NCI-H524 (cell line): Measurements from ENCODE around the gene SLC12A7.
"Not testable (repeated sequence)": the region's sequence is repeated elsewhere in the genome, so short reads cannot be mapped to it uniquely, and the experiment has no call there.

ENCODE experiments used
- DNase-seq, 2 experiments: peaks; one replicate each; lab custom pipeline; 2025; lab: John Stamatoyannopoulos, UW

Gene SLC12A7

DNA sequence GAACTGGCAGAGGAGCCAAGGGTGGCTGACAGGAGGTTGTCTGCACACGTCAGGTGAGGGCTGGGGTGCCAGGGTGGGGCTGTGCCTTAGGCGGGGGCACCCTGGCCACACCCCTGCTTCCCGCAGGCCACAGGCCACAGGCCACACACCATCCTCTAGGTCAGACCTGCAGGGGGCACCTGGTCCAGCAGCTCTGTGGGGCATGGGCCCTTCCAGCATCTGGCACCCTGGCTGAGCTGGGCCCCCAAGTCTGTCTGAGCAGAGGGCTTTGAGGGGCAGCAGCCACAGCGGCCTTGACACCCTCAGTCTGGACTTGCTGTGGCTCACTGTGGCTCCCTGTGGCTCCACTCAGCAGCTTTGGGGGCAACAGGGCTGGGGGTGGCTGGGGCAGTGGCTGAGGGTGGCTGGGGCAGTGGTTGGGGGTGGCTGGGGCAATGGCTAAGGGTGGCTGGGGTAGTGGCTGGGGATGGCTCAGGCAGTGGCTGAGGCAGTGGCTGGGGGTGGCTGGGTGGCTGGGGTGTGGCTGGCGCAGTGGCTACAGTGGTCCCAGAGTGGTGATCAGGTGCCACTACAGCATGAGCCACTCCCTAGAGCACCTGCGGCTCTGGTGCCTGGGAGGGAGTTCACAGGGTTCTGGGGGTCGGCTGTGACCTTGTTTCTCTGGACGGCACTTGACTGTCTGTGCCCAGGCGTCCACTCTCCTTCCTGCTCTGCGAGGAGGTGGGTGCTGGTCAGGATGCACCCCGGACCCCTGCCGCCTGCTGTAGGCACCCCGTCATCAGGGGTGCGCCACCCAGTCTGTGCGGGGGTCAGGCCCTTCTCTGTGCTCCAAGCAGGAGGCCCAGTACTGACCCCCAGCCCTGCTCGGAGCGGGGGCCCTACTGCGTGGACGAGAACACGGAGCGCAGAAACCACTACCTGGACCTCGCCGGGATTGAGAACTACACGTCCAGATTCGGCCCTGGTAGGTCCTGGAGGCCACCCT is 76.2 kb downstream of the SLC12A7 start:
- DNase-seq, result no peak

DNA sequence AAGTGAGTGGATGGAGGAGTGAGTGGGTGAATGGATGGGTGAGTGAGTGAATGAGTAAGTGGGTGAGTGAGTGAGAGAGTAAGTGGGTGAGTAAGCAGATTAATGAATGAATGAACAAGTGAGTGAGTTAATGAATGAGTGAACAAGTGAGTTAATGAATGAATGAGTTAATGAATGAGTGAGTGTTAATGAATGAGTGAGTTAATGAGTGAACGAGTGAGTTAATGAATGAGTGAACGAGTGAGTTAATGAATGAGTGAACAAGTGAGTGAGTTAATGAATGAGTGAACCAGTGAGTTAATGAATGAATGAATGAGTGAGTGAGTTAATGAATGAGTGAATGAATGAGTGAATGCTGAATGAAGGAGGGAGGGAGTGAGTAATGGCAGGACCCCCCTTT is 76.9 kb downstream of the SLC12A7 start:
- no peak for DNase-seq

DNA sequence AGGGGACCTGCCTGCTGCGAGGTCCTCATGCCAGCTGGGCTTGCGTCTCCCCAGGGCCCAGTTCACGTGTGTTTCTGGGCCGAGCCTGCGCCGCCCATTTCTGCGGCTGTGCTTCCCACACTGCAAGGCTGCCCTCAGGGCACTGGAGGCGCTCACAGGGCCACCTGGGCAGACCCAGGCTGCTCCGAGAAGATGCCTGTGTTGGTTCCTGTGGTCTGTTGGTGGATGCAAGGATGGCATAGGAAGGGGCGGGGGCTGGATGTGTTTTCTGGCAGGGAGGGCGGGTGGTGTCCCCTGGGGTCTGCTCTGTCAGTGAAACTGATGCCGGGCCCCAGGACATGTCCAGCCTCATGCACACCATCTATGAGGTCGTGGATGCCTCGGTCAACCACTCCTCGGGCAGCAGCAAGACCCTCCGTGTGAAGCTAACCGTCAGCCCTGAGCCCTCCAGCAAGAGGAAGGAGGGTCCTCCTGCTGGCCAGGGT is 77.4 kb downstream of the SLC12A7 start:
- DNase-seq, result no peak

DNA sequence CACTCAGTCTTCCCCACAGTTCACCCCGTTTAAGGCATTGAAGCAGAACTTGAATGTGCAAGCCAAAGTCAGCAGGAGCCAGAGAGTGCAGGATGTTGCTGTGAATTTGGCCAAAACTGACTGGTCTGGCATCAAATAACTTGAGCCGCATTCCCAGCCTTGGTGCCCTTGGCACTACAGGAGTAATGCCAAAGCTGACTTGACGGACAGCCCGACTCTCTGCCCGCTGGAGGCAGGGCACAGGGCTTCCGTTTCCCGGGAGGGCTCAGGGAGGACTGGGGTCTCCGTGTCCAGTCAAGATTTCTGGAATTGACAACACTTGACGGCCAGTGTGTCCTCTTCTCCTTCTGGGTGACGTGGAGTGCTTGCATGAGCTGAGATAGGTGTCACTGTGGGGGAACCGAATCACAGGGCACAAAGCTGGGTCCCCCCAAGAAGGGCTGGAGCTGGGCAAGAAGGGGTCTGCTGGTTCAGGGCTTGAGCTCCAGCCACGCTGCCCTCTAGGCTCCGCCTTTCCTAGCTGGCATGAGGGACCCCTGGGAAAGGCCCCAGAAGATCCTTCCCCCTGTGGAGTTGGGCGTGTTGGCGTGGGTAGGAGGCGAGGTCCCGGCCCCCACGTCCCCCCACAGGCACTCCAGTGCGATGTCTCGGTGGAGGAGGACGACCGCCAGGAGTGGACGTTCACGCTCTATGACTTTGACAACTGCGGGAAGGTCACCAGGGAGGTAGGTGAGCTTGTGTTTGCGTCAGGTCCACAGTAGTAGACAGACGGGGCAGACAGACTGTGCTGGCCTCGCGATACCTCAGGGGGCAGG is 78.0 kb downstream of the SLC12A7 start:
- no peak for DNase-seq

DNA sequence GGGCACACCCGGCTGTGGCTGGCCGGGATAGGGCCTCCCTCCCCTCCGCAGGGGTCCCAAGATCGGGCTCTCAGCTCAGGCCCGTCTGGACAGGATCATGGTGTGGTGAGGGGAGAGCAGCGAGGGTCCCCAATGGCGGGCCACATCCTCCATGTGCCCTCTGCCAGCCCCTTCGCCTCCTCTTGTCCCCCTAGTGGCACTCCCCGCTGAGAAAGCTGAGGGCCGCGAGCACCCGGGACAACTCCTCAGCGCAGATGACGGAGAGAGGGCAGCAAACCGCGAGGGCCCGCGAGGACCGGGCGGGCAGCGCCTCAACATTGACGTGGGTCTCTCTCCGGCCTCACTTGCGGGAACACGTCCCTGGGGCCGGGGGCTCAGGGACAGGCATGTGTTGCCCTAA is 78.7 kb downstream of the SLC12A7 start:
- DNase-seq, result no peak

DNA sequence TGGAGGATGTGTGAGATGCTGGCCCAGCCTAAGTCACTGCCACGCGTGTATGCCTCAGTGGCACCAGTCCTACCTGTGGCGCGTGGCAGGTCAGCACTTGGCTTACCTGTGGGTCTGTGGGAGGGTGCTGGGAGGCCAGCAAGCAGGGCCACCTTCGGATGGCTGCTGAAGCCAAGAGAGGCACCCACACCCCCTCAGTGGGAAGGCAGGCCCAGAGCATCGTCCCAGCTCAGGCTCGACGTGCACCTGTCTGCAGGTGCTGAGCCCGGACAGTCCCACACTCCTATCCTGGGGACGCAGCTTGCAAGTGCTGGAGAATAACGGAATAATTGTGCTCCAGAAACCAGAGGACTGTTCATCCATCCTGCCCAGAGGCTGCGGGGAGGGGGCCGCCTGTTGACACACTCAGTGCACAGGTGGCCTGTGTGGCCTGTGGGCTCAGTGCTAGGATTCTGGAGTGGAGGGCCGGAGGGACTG is 79.3 kb downstream of the SLC12A7 start:
- no peak for DNase-seq

DNA sequence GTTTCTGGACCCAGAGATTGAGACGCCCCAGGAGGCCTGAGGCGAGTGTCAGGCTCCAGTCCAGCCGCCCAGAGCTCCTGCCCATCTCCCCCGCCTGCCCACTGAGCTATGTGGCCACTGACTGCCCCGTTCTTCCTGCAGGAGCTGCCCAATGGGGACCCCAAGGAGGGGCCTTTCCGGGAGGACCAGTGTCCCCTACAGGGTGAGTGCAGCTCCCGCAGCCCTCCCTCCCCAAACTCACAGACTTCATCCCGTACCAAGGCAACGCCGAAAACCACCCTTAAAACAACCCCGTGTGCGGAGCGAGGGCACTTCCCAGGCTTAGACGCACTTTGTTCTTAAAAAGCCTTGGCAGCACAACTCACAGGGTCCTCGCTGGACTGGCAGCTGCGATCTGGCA is 79.9 kb downstream of the SLC12A7 start:
- no peak for DNase-seq

DNA sequence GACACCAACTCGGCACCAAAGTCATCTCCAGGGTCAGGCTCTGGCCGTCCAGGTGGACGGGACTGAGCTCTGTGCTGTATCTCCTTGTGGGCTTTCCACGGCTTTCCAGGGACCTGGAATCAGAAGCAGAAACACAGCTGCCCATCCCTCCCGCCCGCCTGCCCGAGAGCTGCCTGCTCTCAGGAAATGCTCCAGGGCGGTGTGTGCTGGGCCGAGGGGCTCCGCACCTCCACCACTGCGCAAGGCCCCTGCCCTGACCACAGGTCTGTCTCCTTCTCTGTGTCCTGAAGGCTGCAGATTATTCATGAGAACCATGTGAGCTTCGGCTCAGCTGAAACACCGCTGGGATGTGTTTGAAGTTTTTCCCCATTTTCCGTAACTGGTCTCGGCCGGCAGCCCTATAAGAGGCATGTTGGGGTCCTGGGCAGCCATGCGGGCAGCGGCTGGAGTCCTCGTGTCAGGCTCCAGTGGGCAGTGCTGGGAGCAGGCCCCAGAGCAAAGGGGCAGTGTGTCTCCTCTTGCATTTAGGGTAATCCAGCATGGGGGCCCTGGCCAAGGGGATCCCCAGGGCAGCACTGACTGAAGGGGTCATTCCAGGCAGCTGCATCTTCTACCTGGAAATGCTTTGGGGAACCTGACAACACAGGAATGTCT is 80.4 kb downstream of the SLC12A7 start:
- no peak for DNase-seq

DNA sequence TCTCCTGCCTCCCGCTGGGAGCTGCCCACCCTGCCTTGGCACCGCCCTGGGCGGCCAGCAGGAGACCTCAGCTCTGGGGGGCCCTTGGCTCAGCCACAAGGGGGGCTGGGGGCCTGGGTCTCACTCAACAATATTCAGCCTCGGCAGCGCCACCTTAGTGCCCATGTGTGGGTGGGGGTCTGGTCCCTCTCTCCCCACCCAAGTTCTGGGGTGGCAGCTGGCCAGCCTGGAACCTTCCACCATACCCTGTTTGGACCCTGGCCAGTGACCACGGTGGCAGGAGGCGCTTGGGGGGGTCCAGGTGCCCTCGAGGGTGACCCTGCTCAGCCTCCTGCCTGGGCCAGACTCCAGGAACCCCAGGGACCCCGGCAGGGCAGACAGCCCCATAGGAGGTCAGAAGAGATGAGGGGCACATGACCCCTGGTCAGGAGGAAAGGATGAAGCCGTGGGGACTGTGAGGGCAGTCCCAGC is 81.0 kb downstream of the SLC12A7 start:
- no peak for DNase-seq

DNA sequence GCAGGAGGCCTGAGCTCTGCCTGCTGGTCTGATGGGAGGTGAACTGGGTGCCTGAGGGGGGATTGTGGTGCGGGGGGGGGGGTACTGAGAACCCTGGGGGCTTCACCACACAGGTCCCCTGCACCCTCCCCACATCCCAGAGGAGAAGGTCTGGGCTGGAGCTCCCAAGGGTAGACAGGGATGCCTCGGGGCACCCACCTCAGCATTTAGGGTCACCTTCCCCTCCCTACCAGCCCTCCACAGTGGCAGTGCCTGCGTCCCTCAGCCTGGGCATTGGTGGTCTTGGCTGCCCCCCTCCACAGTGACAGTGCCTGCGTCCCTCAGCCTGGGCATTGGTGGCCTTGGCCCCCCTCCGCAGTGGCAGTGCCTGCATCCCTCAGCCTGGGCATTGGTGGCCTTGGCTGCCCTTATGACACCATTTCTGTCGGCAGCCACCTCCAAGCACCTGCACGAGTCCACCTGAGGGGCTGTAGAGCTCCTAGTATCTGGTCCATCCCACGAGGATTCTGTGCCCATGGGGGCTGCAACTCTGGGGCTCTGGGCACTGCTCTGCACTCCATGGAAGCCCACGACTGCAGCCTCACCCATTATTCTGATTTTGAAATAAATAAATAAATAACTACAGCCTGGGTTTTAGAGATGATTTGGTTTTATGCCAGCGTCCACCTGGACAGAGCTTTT is 81.8 kb downstream of the SLC12A7 start:
- DNase-seq, result no peak

DNA sequence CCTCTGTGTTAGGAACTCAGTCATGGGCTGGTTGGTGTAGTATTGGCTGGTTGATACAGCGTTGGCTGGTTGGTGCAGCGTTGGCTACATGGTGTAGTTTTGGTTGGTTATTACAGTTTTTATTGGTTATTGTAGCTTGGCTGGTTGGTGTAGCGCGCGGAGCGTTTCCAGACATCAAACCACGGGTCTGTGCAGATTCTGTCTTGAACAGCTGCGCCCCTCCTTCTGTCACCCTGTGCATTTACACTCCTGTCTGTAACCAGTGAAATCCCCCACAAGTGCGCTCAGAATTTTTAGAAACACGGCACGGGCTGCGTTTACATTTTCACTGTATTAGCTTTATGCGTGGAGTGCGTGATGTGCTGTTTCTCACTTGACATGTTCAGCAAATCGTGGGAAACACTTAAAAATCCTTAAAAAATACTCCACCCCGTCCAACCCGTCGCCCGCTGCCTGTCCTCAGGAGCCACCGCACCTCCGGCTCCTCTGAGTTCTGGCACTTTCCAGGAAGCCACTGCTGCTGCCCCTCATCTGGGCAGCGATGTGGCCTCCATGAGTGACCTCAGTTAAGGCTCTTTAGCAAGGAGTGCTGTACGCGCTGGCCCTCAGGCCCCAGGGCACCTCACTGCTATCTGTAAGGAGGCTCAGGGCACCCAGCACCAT is 82.5 kb downstream of the SLC12A7 start:
- peak in 1 of 2 experiments; percentile 42 for DNase-seq

DNA sequence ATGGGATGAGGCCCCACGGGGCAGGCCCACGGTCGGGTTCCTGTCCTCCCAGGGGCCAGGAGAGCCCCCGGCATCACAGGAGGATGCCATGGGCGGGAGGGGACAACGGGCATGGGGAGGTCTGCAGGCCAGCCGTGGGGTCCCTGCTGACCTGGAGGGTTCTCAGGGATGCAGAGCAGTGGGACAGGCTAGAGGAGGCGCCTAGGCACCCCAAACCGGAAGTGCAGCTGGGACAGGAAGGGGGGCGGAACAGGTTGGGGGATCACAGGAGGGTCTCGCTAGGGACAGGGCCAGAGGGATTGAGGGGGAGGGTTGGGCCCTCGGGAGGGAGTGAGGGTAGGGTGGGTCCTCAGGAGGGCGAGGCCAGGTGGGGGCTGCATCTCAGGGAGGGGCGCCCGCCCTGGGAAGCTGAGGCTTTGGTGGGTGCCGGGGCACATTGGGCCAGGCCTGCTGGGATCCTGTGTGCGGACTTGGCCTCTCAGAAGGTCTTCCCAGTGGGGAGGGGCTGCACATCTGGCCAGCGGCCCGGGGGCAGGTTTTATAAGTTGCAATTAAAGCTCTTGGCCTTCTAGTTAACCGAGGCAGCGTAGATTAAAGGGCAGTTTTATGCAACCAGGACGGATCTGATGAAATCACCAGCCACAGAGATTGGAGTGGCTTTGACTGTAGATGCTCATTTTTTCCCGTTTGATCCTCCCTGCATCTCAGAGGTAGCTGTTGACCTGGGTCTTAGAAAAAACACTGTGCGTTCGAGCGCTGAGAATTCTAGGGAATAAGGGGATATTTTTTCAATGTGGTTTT is 83.2 kb downstream of the SLC12A7 start:
- DNase-seq, result no peak

DNA sequence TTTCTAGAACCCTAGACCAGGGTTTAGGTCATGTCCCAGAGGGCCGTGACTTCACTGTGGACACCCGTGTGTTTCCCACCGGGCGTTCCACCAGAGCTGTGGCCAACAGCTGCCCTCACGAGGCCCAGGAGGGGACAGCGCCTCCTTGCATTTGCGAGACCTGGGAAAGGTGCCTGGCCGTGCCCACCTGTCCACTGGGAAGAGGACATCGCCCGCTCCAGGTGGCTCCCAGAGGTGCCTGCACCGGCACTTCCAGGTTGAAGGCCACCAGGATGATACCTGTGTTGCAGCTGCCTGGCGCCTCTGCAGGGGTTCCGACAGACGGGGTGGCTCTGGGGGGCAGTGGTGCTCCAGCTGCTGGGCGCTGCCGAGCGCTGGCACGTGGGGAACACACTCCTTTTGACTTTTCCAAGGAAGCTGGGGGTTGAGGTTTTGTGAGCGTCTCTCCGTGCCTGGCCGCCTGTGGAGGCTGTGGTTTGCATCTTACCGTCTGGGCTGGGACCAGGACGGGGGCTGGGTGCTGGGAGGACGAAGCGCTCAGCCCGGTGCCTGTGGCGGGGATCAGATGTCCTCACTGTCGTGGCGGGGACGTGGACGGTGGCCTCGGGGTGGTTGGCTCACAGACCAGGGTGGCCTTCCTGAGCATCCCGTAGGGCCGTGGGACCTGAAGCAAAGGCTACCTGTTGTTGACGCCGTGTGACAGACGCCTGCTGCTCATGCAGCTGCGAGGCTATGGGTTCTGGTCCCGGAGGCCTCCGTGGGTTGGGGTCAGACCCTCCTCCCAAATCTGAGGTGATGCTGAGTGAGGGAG is 84.0 kb downstream of the SLC12A7 start:
- DNase-seq, result no peak

DNA sequence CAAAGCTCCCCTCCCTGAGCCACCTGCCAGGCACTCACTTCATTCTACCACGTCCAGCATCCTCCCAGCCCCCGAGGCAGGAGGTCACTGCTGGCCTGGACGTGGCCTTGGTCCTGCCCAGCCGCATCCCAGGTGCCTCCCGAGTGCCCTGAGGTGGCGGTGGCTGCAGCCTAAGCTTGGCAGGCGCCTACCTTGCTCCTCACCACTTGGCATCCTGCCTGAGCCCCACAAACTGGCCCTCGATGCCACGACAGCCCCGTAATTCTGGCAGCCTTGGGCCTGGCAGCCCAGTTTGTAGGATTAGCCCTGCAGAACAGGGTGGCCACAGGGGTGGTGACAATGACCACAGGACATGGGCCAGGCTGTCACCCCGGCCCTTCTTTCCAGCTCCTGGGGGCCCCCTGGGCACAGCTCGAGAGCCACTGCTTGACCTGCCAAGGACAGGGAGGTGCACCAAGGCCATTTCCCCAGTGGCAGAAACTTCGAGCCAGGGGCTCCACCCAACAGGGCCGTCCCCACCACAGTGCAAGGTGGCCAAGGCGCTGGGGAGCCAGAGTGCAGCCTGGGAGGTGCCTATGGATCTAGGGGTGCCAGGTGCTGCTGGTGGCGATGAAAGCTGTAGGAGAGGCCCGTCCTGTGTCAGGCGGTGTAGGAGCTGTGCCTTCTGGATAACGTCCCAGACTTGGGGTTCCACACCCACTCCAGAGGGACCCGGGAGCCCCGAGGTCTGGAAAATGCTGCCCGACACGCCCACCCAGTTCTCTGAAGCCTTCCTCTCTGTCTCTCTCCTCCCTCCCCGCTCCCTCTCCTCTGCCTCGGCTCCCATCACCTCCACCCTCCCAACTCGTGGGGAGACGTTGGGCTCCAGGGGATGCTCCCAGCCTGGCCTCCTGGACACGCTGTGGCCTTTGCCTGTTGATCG is 84.9 kb downstream of the SLC12A7 start:
- DNase-seq, result no peak

DNA sequence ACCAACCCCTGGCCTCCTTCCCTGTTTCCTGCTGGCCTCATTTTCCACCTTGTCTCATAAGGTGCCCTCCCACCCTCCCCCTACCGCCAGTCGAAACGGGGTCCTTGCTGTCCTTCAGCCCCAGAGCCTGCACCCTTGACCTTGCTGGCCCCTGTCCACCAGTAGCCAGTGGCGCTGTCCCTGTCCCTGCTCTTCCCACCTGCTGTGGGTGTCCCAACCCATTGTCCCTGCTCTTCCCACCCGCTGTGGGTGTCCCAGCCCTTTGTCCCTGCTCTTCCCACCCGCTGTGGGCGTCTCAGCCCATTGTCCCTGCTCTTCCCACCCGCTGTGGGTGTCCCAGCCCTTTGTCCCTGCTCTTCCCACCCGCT is 89.9 kb downstream of the SLC12A7 start:
- DNase-seq, result not testable (repeated sequence)

DNA sequence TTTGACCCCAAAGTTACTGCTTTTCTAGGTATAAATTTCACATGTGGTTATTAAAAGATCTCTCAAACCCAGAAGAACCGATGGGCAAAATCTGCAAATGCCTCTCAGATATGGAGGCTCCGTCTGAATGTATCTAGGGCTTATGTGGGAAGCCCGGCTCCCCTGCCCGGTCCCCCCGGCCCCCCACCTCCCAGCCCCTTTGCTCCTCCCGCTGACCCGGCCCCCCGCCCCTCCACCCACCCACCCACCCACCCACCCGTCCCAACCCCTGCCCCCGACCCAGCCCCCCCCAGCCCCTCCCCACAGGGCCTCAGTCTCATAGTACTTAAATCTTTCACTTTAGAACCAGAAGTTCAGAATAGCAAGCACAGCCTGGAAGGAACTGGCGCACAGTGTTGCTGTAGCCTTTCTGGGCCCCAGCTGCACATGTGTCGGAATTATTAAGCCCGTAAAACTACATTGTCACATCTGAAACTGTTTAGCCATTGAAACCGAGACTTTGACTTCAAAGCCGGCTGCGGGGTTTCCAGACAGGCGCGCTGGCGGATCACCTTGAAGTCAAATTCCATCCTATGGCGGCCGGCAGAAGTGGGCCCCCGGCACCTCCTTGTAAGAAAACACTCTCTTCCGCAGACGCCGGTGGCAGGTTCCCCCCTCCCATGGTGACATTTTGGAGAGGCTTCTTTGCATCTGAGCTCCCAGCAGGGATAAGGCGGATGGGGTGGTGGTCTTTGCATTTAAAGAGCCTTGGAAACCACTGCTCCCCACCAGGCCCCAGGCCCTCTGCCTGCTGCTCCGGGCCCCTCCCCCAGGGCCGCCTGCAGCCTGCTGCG is 90.5 kb downstream of the SLC12A7 start:
- no peak for DNase-seq

DNA sequence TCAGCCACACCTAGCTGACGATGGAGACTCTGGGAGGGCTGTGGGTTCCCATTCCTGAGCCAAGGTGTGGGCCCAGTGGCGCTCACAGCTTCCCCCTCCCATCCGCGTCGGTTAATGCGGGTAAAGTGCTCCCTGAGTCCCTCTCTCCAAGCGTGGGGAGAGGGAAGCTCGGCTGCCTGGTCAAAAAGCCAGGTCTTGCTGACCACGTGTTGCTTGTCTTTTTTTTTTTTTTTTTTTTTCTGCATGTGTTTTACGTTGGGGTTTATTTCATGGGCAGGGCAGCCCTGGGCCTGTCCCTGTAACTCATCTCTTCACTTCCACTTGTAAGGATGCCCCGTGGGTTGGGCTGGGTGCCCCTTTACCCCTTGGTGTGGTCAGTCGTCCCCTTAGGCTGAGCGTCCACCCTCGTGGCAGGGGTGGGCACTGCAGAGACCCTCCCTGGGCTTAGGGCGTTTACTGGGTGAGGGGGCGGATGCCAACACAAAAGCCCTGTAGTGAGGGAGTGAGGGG is 91.4 kb downstream of the SLC12A7 start:
- no peak for DNase-seq
